Ishikawa (cell line): ENCODE data around the gene NXPH3.

Source experiments
- CEBPB ChIP-seq: IDR thresholded peaks from 2 replicates; pipeline ENCODE4 v1.6.1; 2012
- CREB1 ChIP-seq: IDR thresholded peaks from 2 replicates; pipeline ENCODE4 v1.6.1; 2012; ENCODE audit warnings: low read depth
- EGR1 ChIP-seq: IDR thresholded peaks from 2 replicates; pipeline ENCODE4 v1.6.1; 2012
- EP300 ChIP-seq: IDR thresholded peaks from 2 replicates; pipeline ENCODE4 v1.6.1; 2012; ENCODE audit warnings: borderline replicate concordance
- FOXM1 ChIP-seq: IDR thresholded peaks from 2 replicates; pipeline ENCODE4 v1.6.1; 2012; ENCODE audit warnings: low read depth, borderline replicate concordance
- NFIC ChIP-seq: IDR thresholded peaks from 2 replicates; pipeline ENCODE4 v1.6.1; 2012
- RAD21 ChIP-seq: IDR thresholded peaks from 2 replicates; pipeline ENCODE4 v1.6.1; 2012; ENCODE audit warnings: low read depth
- TAF1 ChIP-seq: IDR thresholded peaks from 2 replicates; pipeline ENCODE4 v1.6.1; 2012; ENCODE audit warnings: low read depth, mild to moderate bottlenecking
- TCF12 ChIP-seq: IDR thresholded peaks from 2 replicates; pipeline ENCODE4 v1.6.1; 2012; ENCODE audit warnings: low read depth
- TEAD4 ChIP-seq: IDR thresholded peaks from 2 replicates; pipeline ENCODE4 v1.6.1; 2012
- YY1 ChIP-seq: IDR thresholded peaks from 2 replicates; pipeline ENCODE4 v1.6.1; 2012; ENCODE audit warnings: low read depth
- ZBTB7A ChIP-seq: IDR thresholded peaks from 2 replicates; pipeline ENCODE4 v1.6.1; 2012; ENCODE audit warnings: low read depth
- TF ChIP-seq, protein P1 (sequence below): IDR thresholded peaks from 2 replicates; pipeline ENCODE4 v1.6.1; 2012
- TF ChIP-seq, protein P2 (sequence below): IDR thresholded peaks from 2 replicates; pipeline ENCODE4 v1.6.1; 2012; ENCODE audit warnings: low read depth, mild to moderate bottlenecking
- TF ChIP-seq, protein P3 (sequence below): IDR thresholded peaks from 2 replicates; pipeline ENCODE4 v1.6.1; 2012

Gene NXPH3

DNA sequence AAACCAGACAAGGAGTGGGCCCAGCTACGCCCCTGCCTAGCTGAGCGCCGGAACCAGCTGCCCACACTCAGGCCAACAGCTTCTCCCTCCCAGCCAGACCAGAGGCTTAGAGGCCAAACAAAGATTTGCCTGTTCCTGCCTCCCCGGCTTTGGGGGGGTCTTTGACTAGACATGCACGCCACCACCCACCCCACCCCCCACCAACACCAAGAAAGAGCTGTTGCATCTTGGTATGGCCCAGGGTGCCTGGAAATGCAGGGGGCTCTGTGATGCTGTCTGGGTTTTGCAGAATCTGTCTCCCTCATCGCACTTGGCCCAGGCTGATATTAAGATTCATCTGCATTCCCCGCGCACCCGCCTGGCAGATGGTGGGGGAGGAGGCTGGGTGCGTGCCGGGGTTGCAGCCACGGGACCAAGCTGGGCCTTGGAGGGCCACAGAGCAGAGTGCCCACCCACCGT is 1.3 kb upstream of the NXPH3 start:
- TF ChIP-seq, protein P1, sequence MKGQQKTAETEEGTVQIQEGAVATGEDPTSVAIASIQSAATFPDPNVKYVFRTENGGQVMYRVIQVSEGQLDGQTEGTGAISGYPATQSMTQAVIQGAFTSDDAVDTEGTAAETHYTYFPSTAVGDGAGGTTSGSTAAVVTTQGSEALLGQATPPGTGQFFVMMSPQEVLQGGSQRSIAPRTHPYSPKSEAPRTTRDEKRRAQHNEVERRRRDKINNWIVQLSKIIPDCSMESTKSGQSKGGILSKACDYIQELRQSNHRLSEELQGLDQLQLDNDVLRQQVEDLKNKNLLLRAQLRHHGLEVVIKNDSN: no peak
- TF ChIP-seq TEAD4 (no peak), YY1 (no peak), TCF12 (no peak), CEBPB (no peak), RAD21 (no peak), TAF1 (no peak), FOXM1 (no peak)
- TF ChIP-seq, protein P2, sequence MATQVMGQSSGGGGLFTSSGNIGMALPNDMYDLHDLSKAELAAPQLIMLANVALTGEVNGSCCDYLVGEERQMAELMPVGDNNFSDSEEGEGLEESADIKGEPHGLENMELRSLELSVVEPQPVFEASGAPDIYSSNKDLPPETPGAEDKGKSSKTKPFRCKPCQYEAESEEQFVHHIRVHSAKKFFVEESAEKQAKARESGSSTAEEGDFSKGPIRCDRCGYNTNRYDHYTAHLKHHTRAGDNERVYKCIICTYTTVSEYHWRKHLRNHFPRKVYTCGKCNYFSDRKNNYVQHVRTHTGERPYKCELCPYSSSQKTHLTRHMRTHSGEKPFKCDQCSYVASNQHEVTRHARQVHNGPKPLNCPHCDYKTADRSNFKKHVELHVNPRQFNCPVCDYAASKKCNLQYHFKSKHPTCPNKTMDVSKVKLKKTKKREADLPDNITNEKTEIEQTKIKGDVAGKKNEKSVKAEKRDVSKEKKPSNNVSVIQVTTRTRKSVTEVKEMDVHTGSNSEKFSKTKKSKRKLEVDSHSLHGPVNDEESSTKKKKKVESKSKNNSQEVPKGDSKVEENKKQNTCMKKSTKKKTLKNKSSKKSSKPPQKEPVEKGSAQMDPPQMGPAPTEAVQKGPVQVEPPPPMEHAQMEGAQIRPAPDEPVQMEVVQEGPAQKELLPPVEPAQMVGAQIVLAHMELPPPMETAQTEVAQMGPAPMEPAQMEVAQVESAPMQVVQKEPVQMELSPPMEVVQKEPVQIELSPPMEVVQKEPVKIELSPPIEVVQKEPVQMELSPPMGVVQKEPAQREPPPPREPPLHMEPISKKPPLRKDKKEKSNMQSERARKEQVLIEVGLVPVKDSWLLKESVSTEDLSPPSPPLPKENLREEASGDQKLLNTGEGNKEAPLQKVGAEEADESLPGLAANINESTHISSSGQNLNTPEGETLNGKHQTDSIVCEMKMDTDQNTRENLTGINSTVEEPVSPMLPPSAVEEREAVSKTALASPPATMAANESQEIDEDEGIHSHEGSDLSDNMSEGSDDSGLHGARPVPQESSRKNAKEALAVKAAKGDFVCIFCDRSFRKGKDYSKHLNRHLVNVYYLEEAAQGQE: no peak
- TF ChIP-seq, protein P3, sequence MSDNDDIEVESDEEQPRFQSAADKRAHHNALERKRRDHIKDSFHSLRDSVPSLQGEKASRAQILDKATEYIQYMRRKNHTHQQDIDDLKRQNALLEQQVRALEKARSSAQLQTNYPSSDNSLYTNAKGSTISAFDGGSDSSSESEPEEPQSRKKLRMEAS: no peak

DNA sequence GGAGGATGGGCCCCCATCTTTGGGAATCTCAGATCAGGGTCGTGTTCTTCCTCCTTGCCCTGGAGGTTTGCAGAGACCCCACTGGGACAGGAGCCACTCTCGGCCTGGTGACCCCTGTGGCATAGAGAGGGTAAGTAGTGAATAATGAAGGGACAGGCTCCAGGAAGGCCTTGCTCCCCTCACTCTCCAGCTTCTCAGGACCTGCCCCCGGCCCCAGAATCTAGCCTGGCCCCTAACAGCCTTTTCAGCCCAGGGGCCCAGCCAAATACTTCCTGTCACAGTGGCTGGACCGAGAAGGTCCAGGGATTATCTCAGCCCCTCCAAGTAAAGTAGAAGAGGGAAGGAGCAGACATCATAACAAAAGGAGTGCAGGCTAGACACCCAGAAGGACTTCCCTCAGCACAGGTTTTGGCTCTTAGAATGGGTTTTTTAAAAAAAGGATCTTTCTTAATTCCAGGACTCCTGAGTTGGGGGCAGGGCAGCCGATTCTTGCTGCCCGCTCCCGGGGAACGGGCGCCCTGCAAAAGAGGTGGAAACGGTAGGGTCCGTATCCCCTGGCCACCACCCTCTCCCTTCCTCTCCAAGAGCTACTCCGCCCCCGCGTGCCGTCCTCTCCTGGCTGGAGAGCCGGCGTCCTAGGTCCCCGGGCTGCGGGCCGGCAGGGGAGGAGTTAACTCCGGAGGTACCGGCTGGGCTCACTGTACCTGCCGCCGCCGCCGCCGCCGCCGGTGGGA is 559 bp upstream of the NXPH3 start:
- TF ChIP-seq FOXM1 (no peak), EGR1 (peak; percentile 11; the same call in 1 of the 2 replicates), CREB1 (no peak)

DNA sequence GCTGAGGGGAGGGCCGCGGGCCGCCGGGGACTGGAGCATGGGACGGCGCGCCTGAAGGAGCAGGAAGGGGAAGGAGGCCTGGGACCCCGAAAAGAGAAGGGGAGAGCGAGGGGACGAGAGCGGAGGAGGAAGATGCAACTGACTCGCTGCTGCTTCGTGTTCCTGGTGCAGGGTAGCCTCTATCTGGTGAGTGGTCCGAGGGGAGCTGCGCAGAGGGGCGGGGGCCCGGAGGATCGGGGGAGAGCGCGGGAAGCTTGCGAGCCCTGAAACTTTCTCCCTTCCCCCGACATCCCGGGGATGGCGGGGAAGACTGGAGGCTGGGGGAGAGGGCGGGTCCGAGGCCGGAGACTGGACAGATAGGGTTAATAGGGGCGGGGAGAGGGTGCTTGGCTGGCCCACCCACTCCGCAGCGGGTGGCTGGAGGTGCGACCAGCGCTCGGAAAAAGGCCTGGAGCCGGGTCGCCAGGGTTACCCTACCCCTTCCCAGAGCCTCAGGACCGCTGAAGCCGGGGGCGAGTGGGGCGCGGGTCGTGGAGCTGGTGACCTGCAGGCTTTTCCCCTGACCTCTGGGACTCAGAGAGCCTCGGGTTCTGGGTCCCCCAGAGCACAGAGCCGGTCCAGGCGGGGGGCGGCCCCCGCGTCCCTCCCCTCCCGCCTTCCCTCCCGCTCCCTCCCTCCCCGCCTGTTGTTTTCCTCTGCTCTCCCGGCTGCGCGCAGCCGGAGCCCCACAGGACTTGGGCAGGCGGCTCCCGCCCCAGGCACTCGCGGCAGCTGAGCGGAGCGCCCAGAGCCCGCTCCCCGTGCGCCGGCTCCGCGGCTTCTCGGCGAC is 631 bp downstream of the NXPH3 start:
- TF ChIP-seq ZBTB7A: peak; percentile 19; the same call in 1 of the 2 replicates
- no peak for TF ChIP-seq FOXM1

DNA sequence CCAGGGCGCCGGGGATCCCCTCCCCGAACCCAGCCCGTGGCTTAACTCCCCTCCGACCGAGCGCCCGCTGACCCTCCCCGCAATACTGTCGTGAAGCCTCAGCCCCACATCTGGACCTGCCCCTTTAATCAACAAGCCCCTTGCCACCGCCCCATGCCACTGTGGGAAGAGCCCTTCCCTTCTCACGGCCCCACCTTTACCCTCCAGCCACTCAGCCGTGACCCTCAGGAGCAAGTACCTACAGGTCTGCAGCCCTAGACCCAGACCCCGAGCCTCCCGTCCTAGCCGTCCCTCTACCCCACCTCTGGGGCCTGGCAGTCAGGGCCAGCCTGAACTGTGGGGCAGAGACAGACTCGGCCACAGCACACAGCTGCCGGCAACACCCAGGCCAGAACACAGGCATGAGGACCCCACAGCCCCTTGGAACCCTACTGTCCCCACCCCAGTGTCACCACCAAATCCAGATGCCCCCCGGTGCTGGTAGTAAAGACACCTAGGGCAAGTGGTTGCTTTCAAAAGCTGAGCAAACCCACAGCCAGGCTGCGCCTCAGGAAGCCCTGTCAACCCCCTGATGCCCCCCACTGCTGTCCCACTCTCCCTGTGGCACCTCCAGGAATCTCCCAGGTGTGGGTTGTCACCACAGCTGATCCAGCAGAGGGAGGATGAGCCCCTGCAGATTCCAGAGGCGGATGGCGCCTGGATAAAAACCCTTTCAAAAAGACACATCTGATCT is 1.4 kb downstream of the NXPH3 start:
- TF ChIP-seq, protein P3: no peak
- TF ChIP-seq FOXM1 (no peak), ZBTB7A (peak; percentile 47; the same call in 1 of the 2 replicates), TEAD4 (no peak)

DNA sequence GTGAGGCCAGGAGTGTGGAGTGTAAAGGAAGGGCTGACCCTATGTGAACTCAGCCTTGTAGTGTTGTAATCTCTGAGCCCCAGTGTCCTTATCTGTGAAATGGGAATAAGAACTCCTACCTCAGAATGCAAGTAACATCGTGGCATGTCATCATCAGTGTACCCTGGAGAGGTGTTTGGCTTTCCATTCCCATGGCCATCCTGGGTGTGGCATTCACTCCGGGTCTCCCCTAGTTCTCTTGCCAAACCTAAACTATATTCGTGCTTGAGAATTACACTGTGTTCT is 1.9 kb downstream of the NXPH3 start:
- TF ChIP-seq CREB1: no peak
- TF ChIP-seq ZBTB7A: no peak
- TF ChIP-seq NFIC: no peak

DNA sequence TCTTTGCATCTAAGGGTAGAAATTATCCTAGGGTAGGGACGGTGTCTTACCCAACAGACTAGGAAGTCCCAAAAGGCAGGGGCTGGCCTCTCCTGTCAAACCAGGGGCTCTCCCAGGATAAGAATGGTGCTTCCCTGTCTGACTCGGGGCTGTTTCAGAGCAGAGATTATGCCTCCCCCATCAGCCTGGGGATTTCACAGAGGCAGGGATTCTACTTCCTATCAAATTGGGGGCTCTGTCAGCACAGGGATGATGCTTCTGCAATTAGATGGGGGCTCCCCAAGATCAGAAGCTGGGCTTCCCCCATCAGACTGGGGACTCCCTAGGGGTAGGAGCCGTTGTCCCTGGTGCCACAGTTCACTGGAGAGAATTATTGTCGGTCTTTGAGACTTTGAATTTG is 2.3 kb downstream of the NXPH3 start:
- TF ChIP-seq, protein P3: no peak
- TF ChIP-seq, protein P2: no peak
- TF ChIP-seq EGR1: no peak
- TF ChIP-seq, protein P1: no peak
- no peak for TF ChIP-seq TEAD4
- TF ChIP-seq FOXM1: no peak
- TF ChIP-seq TCF12: no peak
- TF ChIP-seq ZBTB7A: no peak
- TF ChIP-seq EP300: no peak
- no peak for TF ChIP-seq CEBPB
- no peak for TF ChIP-seq NFIC
- no peak for TF ChIP-seq YY1
- no peak for TF ChIP-seq RAD21
- no peak for TF ChIP-seq CREB1
- TF ChIP-seq TAF1: no peak
